ENCODE measurements around the gene NRDE2. TPM values are rescaled to one million over a fixed set of nuclear protein-coding genes. Genes with fewer than 3 reads are reported as not detected.

The NRDE2 gene
- total RNA-seq, 1 donor from 2014 or later = 35.3 TPM

- ChIA-PET POLR2A (no interaction called here), CTCF (no interaction called here)
- no peak for ATAC-seq (ENCODE audit: low read depth)
- H3K36me3 Mint-ChIP-seq (ENCODE audit: low read depth) = no peaks in the 10 kb centered on the region
- H3K27ac Mint-ChIP-seq = no peak overlapping the region
- no peak for DNase-seq
- H3K4me1 Mint-ChIP-seq = no peaks in the 10 kb centered on the region
- H3K9me3 Mint-ChIP-seq = no peaks in the 10 kb centered on the region
- no peak for TF ChIP-seq CTCF (IDR thresholded peaks at IDR 0.05)
- peaks cover 5% of the 10 kb centered on the region for H3K27me3 Mint-ChIP-seq
- intact Hi-C loops (cut with micrococcal nuclease) = no loop called here
- no peak overlapping the region for H3K4me3 Mint-ChIP-seq
Observed at GRCh38 chr14:90375934-90376333, 44.2 kb upstream of the NRDE2 start.

- Mint-ChIP-seq H3K36me3 (ENCODE audit: low read depth) (no peaks in the 10 kb centered on the region), H3K4me1 (no peaks in the 10 kb centered on the region), H3K27ac (no peak overlapping the region), H3K27me3 (peaks cover 5% of the 10 kb centered on the region), H3K9me3 (no peaks in the 10 kb centered on the region), H3K4me3 (no peak overlapping the region)
- no peak for TF ChIP-seq CTCF (IDR thresholded peaks at IDR 0.05)
- ChIA-PET CTCF (no interaction called here), POLR2A (interaction anchor here (0.7 kb wide), 2 partner anchors 9 to 721 kb away, joined by 4 to 6 read pairs; no protein-coding TSS in a partner anchor)
- DNase-seq (no peak), ATAC-seq (ENCODE audit: low read depth) (no peak)
- intact Hi-C loops (cut with micrococcal nuclease) = no loop called here
Observed at GRCh38 chr14:90374813-90375212, 43.1 kb upstream of the NRDE2 start.

DNA sequence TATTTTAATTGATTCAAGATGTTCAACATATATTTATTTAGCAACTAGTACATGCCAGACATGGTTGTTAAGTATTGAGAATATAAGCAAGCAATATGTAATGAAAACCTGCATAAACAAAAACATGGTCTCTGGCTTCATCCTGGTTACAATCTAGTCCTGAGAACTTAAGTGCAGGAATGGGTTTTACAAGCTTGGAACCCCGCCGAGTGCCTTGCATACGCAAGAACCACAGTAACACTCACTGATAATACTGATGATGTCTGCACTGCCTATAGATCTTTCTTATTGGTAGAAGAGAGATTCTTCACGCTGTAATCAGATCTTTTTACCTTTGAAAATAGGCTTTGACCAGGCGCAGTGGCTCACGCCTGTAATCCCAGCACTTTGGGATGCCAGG lies 42.1 kb upstream of the NRDE2 start:
- ChIA-PET CTCF (no interaction called here), POLR2A (no interaction called here)
- H3K27me3 Mint-ChIP-seq = peaks cover 5% of the 10 kb centered on the region
- H3K9me3 Mint-ChIP-seq = no peaks in the 10 kb centered on the region
- no peaks in the 10 kb centered on the region for H3K4me1 Mint-ChIP-seq
- no peak for ATAC-seq (ENCODE audit: low read depth)
- H3K36me3 Mint-ChIP-seq (ENCODE audit: low read depth) = no peaks in the 10 kb centered on the region
- no peak overlapping the region for H3K27ac Mint-ChIP-seq
- no peak for DNase-seq
- no peak for TF ChIP-seq CTCF (IDR thresholded peaks at IDR 0.05)
- H3K4me3 Mint-ChIP-seq = no peak overlapping the region
- intact Hi-C loops (cut with micrococcal nuclease) = no loop called here

DNA sequence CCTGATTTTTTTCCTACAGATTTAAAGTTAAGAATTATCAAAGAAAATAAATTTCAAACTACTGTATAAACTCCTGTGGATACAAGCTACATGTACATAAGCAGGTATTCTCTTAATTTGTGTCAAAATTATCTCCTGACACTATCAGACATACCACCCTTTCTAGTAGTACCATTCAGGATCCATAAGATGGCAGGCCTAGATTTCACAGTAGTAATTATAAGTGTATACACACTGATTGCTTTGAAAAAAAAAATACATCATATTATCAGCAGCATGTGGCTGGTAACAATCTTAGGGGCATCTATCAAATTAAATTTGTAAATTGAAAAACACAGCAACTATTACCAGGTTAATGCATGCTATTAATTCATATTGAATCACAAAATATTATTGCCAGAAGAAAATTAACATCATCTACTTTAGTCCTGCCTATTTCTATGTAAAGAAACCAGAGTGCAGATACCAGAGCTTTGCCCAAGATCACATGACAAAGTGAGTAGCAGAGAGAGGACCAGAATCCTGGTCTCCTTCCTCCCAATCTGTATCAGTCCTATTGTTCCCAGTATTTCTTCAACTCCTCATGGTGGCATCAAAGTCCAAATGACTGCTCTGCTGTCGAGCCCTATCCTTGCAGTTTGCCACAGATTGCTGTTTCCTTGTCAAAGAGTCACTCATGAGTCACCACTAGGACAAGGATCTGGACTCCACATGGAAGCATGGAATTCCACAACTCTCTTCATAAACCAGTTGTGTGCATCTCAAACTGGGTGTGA lies 37.4 kb upstream of the NRDE2 start:
- DNase-seq (no peak), ATAC-seq (ENCODE audit: low read depth) (peak; percentile 18)
- Mint-ChIP-seq H3K4me3 (no peak overlapping the region), H3K36me3 (ENCODE audit: low read depth) (no peaks in the 10 kb centered on the region), H3K27ac (no peak overlapping the region), H3K4me1 (no peaks in the 10 kb centered on the region), H3K27me3 (peaks cover 10% of the 10 kb centered on the region), H3K9me3 (no peaks in the 10 kb centered on the region)
- no peak for TF ChIP-seq CTCF (IDR thresholded peaks at IDR 0.05)
- CTCF ChIA-PET = interaction anchor here (0.6 to 1.3 kb wide), 2 partner anchors 14 to 31 kb away, joined by 4 to 7 read pairs; no protein-coding TSS in a partner anchor
- intact Hi-C loops (cut with micrococcal nuclease) = loop anchor here (1.0 kb wide), 2 partner anchors 150 to 328 kb away; no protein-coding TSS in a partner anchor
- POLR2A ChIA-PET = interaction anchor here (1.2 to 1.8 kb wide), 2 partner anchors 13 to 15 kb away, joined by 3 to 5 read pairs; no protein-coding TSS in a partner anchor

- ChIA-PET CTCF (no interaction called here), POLR2A (no interaction called here)
- H3K36me3 Mint-ChIP-seq (ENCODE audit: low read depth) = no peaks in the 10 kb centered on the region
- TF ChIP-seq CTCF (IDR thresholded peaks at IDR 0.05) = no peak
- no peak overlapping the region for H3K4me3 Mint-ChIP-seq
- no peak overlapping the region for H3K27ac Mint-ChIP-seq
- DNase-seq (no peak), ATAC-seq (ENCODE audit: low read depth) (no peak)
- peaks cover 19% of the 10 kb centered on the region for H3K27me3 Mint-ChIP-seq
- H3K9me3 Mint-ChIP-seq = no peaks in the 10 kb centered on the region
- no peaks in the 10 kb centered on the region for H3K4me1 Mint-ChIP-seq
- intact Hi-C loops (cut with micrococcal nuclease) = no loop called here
Observed at GRCh38 chr14:90362558-90362896, 30.8 kb upstream of the NRDE2 start.
